Effector memory CD8-positive, alpha-beta T cell (primary cell): ENCODE data around the gene ZBTB25.

Experiments used
- ATAC-seq: fragments of 150-1000 bp; cut with Tn5 transposase; replicated peaks from 2 replicates; pipeline ENCODE4 v1.10.0; 2021; ENCODE audit warnings: mild to moderate bottlenecking, moderate library complexity
- DNase-seq, 3 experiments: peaks; one replicate each; pipeline ENCODE4 v3.0.0; 2021
- H3K27ac Mint-ChIP-seq, 2 donors: one replicate each; pipeline ENCODE4 v1.8.0; 2022; ENCODE audit warnings: mild to moderate bottlenecking in 2 of 2, mixed read lengths in 2 of 2, moderate library complexity in 2 of 2
- H3K27me3 Mint-ChIP-seq, 2 donors: one replicate each; pipeline ENCODE4 v1.8.0; 2022; ENCODE audit warnings: mixed read lengths in 2 of 2
- H3K36me3 Mint-ChIP-seq: one replicate; pipeline ENCODE4 v1.8.0; 2022; ENCODE audit warnings: mild to moderate bottlenecking, moderate library complexity, mixed read lengths; ENCODE audit not compliant: insufficient read depth
- H3K4me1 Mint-ChIP-seq, 2 donors: one replicate each; pipeline ENCODE4 v1.8.0; 2022; ENCODE audit warnings: low read depth in 2 of 2, mixed read lengths in 2 of 2
- H3K4me3 Mint-ChIP-seq, 2 donors: one replicate each; pipeline ENCODE4 v1.8.0; 2022; ENCODE audit warnings: mild to moderate bottlenecking in 2 of 2, mixed read lengths in 2 of 2, moderate library complexity in 2 of 2
- H3K9me3 Mint-ChIP-seq, 2 donors: one replicate each; pipeline ENCODE4 v1.8.0; 2022; ENCODE audit warnings: mixed read lengths in 2 of 2

Gene ZBTB25

GRCh38 chr14:64506721-64507120, 3.1 kb upstream of the ZBTB25 start:
- peaks cover 58% of the 10 kb centered on the region for H3K36me3 Mint-ChIP-seq
- peak overlapping the region; percentile 99 for H3K27ac Mint-ChIP-seq
- H3K4me1 Mint-ChIP-seq: peaks cover 65 to 80% of the 10 kb centered on the region in 2 donors

GRCh38 chr14:64504897-64505794, 1.5 kb upstream of the ZBTB25 start:
- Mint-ChIP-seq H3K4me1 (peaks cover 59 to 77% of the 10 kb centered on the region in 2 donors), H3K9me3 (no peaks in the 10 kb centered on the region), H3K4me3 (peak overlapping the region; percentile 94 to 95), H3K27me3 (no peaks in the 10 kb centered on the region), H3K36me3 (peaks cover 68% of the 10 kb centered on the region), H3K27ac (peak overlapping the region; percentile 99)
- peak; percentile 25 for ATAC-seq
- peak; percentile 77 to 83 (median 80) for DNase-seq

More at GRCh38 chr14:64506721-64507120, 3.1 kb upstream of the ZBTB25 start:
- Mint-ChIP-seq H3K27me3 (no peaks in the 10 kb centered on the region), H3K4me3 (peak overlapping the region; percentile 94 to 95), H3K9me3 (no peaks in the 10 kb centered on the region)
- no peak for DNase-seq
- ATAC-seq: no peak

- peaks cover 60 to 77% of the 10 kb centered on the region in 2 donors for H3K4me1 Mint-ChIP-seq
- peaks cover 65% of the 10 kb centered on the region for H3K36me3 Mint-ChIP-seq
These were observed 765 bp upstream of the ZBTB25 start, which contains the start of gene ZBTB1 for GRCh38 chr14:64504310-64504896. Gene ZBTB1 (plus strand): TSS chr14:64504770. CDS start chr14:64521505, 16,735 bp downstream.

GRCh38 chr14:64502887-64503433, 678 bp downstream of the ZBTB25 start:
- Mint-ChIP-seq H3K27ac (peak overlapping the region; percentile 99), H3K9me3 (no peaks in the 10 kb centered on the region), H3K4me3 (peak overlapping the region; percentile 94 to 95), H3K4me1 (peaks cover 48 to 69% of the 10 kb centered on the region in 2 donors), H3K27me3 (no peaks in the 10 kb centered on the region), H3K36me3 (peaks cover 69% of the 10 kb centered on the region)
- no peak for ATAC-seq
- DNase-seq: no peak

More at GRCh38 chr14:64504310-64504896, 765 bp upstream of the ZBTB25 start, which contains the start of gene ZBTB1:
- H3K4me3 Mint-ChIP-seq: peak within 1 kb of the TSS; percentile 94 to 95
- DNase-seq (peak; percentile 86 to 87 (median 87)), ATAC-seq (peak; percentile 49)
- H3K9me3 Mint-ChIP-seq: no peaks in the 10 kb centered on the region
- no peaks in the 10 kb centered on the region for H3K27me3 Mint-ChIP-seq
- H3K27ac Mint-ChIP-seq: peak within 1 kb of the TSS; percentile 99

- DNase-seq: no peak
- Mint-ChIP-seq H3K4me3 (peak overlapping the region; percentile 94 to 95), H3K4me1 (peaks cover 45 to 68% of the 10 kb centered on the region in 2 donors), H3K27ac (peak overlapping the region; percentile 99), H3K9me3 (no peaks in the 10 kb centered on the region), H3K36me3 (peaks cover 73% of the 10 kb centered on the region), H3K27me3 (no peaks in the 10 kb centered on the region)
- ATAC-seq: no peak
These were observed 1.2 kb downstream of the ZBTB25 start for GRCh38 chr14:64502456-64502855.

GRCh38 chr14:64501411-64502171, 2.0 kb downstream of the ZBTB25 start:
- Mint-ChIP-seq H3K36me3 (peaks cover 73% of the 10 kb centered on the region), H3K4me3 (peak overlapping the region; percentile 94 to 95), H3K27me3 (no peaks in the 10 kb centered on the region), H3K9me3 (no peaks in the 10 kb centered on the region), H3K27ac (peak overlapping the region; percentile 99), H3K4me1 (peaks cover 40 to 67% of the 10 kb centered on the region in 2 donors)
- no peak for DNase-seq
- no peak for ATAC-seq

GRCh38 chr14:64500088-64500487, 3.5 kb downstream of the ZBTB25 start:
- Mint-ChIP-seq H3K9me3 (no peaks in the 10 kb centered on the region), H3K27ac (peak overlapping the region; percentile 99), H3K36me3 (peaks cover 72% of the 10 kb centered on the region), H3K4me1 (peaks cover 27 to 58% of the 10 kb centered on the region in 2 donors), H3K4me3 (peak overlapping the region; percentile 94 to 95), H3K27me3 (no peaks in the 10 kb centered on the region)
- DNase-seq (no peak), ATAC-seq (no peak)

- Mint-ChIP-seq H3K27ac (peak overlapping the region in 1 of 2 donors; percentile 44), H3K27me3 (no peaks in the 10 kb centered on the region), H3K36me3 (peaks cover 64% of the 10 kb centered on the region), H3K9me3 (no peaks in the 10 kb centered on the region), H3K4me3 (no peak overlapping the region), H3K4me1 (peaks cover 22 to 68% of the 10 kb centered on the region in 2 donors)
- DNase-seq: no peak
- no peak for ATAC-seq
These were observed 6.9 kb downstream of the ZBTB25 start for GRCh38 chr14:64496764-64497163.

GRCh38 chr14:64495252-64495651, 8.4 kb downstream of the ZBTB25 start:
- H3K9me3 Mint-ChIP-seq: no peaks in the 10 kb centered on the region
- ATAC-seq: no peak
- H3K36me3 Mint-ChIP-seq: peaks cover 60% of the 10 kb centered on the region
- no peak overlapping the region for H3K4me3 Mint-ChIP-seq
- H3K4me1 Mint-ChIP-seq: peaks cover 23 to 71% of the 10 kb centered on the region in 2 donors
- no peak overlapping the region for H3K27ac Mint-ChIP-seq
- DNase-seq: no peak
- H3K27me3 Mint-ChIP-seq: no peaks in the 10 kb centered on the region

- Mint-ChIP-seq H3K27me3 (no peaks in the 10 kb centered on the region), H3K4me3 (peak overlapping the region in 1 of 2 donors; percentile 5), H3K27ac (peak overlapping the region; percentile 2 to 75), H3K9me3 (no peaks in the 10 kb centered on the region), H3K36me3 (peaks cover 67% of the 10 kb centered on the region), H3K4me1 (peaks cover 20 to 61% of the 10 kb centered on the region in 2 donors)
- no peak for ATAC-seq
- DNase-seq: no peak
These were observed 10.2 kb downstream of the ZBTB25 start for GRCh38 chr14:64493455-64493854.

- peaks cover 78% of the 10 kb centered on the region for H3K36me3 Mint-ChIP-seq
- no peak for DNase-seq
- H3K27me3 Mint-ChIP-seq: no peaks in the 10 kb centered on the region
- peaks cover 18 to 53% of the 10 kb centered on the region in 2 donors for H3K4me1 Mint-ChIP-seq
- H3K27ac Mint-ChIP-seq: peak overlapping the region in 1 of 2 donors; percentile 8
- no peak for ATAC-seq
- H3K9me3 Mint-ChIP-seq: no peaks in the 10 kb centered on the region
- no peak overlapping the region for H3K4me3 Mint-ChIP-seq
These were observed 12.0 kb downstream of the ZBTB25 start for GRCh38 chr14:64491637-64492036.

GRCh38 chr14:64488590-64489099, 15.0 kb downstream of the ZBTB25 start:
- H3K27ac Mint-ChIP-seq: peak overlapping the region in 1 of 2 donors; percentile 27
- no peak for DNase-seq
- H3K4me1 Mint-ChIP-seq: peaks cover 15 to 35% of the 10 kb centered on the region in 2 donors
- no peak overlapping the region for H3K4me3 Mint-ChIP-seq
- peaks cover 74% of the 10 kb centered on the region for H3K36me3 Mint-ChIP-seq
- H3K27me3 Mint-ChIP-seq: no peaks in the 10 kb centered on the region
- no peaks in the 10 kb centered on the region for H3K9me3 Mint-ChIP-seq
- no peak for ATAC-seq
